Thyroid gland (tissue), 4 donors: ENCODE measurements around the gene TMEM144.
"Not testable (repeated sequence)": the region's sequence is repeated elsewhere in the genome, so short reads cannot be mapped to it uniquely, and the experiment has no call there.

ENCODE experiments used
- POLR2A ChIP-seq, 2 donors: fragments of 450-650 bp; IDR thresholded peaks; one replicate each; pipeline ENCODE4 v1.6.1; 2017; ENCODE audit warnings: antibody characterized with exemption in 2 of 2, mild to moderate bottlenecking in 2 of 2, moderate library complexity in 1 of 2
- TF ChIP-seq, protein P1 (sequence below), 6 experiments: fragments of 200-600 bp in 3 of 6; fragments of 450-650 bp in 3 of 6; sonication (generic) in 3 of 6; IDR thresholded peaks; one replicate each; pipeline ENCODE4 v1.5.1; 2016 to 2019; ENCODE audit warnings: antibody characterized with exemption in 6 of 6, mild to moderate bottlenecking in 2 of 6, inconsistent platforms in 1 of 6, moderate library complexity in 1 of 6

DNA sequence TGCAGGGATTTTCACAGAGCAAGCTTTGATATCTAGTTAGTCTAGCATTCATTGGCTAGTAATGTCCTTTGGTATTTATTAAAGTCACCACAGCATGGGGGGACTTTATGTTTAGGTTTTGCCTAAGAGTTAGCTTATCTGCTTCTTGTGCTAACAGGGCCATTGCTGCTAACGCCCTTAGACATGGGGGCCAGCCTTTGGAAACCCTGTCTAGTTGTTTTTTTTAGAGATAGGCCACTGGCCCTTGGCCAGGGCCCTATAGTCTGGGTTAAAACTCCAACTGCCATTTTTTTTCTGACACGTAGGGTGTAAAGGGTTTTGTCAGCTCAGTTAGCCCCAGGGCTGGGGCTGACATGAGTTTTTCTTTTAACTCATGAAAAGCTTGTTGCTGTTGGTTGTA lies 14.7 kb downstream of the TMEM144 start:
- TF ChIP-seq, protein P1, sequence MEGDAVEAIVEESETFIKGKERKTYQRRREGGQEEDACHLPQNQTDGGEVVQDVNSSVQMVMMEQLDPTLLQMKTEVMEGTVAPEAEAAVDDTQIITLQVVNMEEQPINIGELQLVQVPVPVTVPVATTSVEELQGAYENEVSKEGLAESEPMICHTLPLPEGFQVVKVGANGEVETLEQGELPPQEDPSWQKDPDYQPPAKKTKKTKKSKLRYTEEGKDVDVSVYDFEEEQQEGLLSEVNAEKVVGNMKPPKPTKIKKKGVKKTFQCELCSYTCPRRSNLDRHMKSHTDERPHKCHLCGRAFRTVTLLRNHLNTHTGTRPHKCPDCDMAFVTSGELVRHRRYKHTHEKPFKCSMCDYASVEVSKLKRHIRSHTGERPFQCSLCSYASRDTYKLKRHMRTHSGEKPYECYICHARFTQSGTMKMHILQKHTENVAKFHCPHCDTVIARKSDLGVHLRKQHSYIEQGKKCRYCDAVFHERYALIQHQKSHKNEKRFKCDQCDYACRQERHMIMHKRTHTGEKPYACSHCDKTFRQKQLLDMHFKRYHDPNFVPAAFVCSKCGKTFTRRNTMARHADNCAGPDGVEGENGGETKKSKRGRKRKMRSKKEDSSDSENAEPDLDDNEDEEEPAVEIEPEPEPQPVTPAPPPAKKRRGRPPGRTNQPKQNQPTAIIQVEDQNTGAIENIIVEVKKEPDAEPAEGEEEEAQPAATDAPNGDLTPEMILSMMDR (IDR thresholded peaks at IDR 0.05) = not testable (repeated sequence)
- TF ChIP-seq POLR2A (IDR thresholded peaks at IDR 0.05) = not testable (repeated sequence)
